K562 (cell line): ENCODE measurements around the gene RAB25. TPM values are rescaled to one million over a fixed set of nuclear protein-coding genes. Genes with fewer than 3 reads are reported as not detected.

Experiments
- ARID4B ChIP-seq: sonication (generic); formaldehyde crosslinking; IDR thresholded peaks from 2 replicates; pipeline ENCODE4 v1.8.0; 2022; ENCODE audit warnings: mild to moderate bottlenecking, missing genetic modification reagents
- ATF1 ChIP-seq, 2 experiments: fragments of 450-650 bp in 1 of 2; IDR thresholded peaks; 2 replicates each; pipeline ENCODE4 v1.6.1; 2016; ENCODE audit warnings: missing compliant biosample characterization in 1 of 2, missing genetic modification characterization in 1 of 2
- CSDE1 ChIP-seq, 2 experiments: fragments of 450-650 bp; IDR thresholded peaks; 2 replicates each; pipeline ENCODE4 v1.6.1; 2016; ENCODE audit warnings: mild to moderate bottlenecking in 1 of 2
- DIDO1 ChIP-seq: fragments of 450-650 bp; IDR thresholded peaks from 2 replicates; pipeline ENCODE4 v1.6.1; 2016; ENCODE audit warnings: low read depth, missing biosample characterization, missing genetic modification characterization
- ELK3 ChIP-seq: fragments of 450-650 bp; formaldehyde crosslinking; IDR thresholded peaks from 2 replicates; pipeline ENCODE4 v1.4.0; 2020; ENCODE audit warnings: mild to moderate bottlenecking
- GTF2E2 ChIP-seq: fragments of 200-800 bp; sonication (Bioruptor generic); IDR thresholded peaks from 2 replicates; pipeline ENCODE4 v1.6.1; 2016; ENCODE audit warnings: missing genetic modification characterization, missing compliant biosample characterization
- KLF10 ChIP-seq: fragments of 250-450 bp; sonication (Bioruptor Pico); IDR thresholded peaks from 2 replicates; pipeline ENCODE4 v1.6.1; 2021; ENCODE audit warnings: matching md5 sums
- MYBL2 ChIP-seq, 2 experiments: fragments of 450-650 bp in 1 of 2; sonication (generic) in 1 of 2; formaldehyde crosslinking in 1 of 2; IDR thresholded peaks; 2 replicates each; pipeline versions ENCODE4 v1.6.1 to v1.8.1; 2017 to 2022; ENCODE audit warnings: borderline replicate concordance in 1 of 2, inconsistent platforms in 1 of 2, low read depth in 1 of 2, mild to moderate bottlenecking in 1 of 2, missing genetic modification reagents in 1 of 2, moderate library complexity in 1 of 2
- NR1H2 ChIP-seq: sonication (generic); formaldehyde crosslinking; IDR thresholded peaks from 2 replicates; pipeline ENCODE4 v1.4.0; 2020; ENCODE audit warnings: mild to moderate bottlenecking, missing genetic modification reagents
- PYGO2 ChIP-seq: fragments of 450-650 bp; IDR thresholded peaks from 2 replicates; pipeline ENCODE4 v1.6.1; 2016; ENCODE audit warnings: mild to moderate bottlenecking, missing genetic modification characterization, moderate library complexity, missing compliant biosample characterization
- RBM22 ChIP-seq: fragments of 200-400 bp; formaldehyde crosslinking; IDR thresholded peaks from 2 replicates; pipeline ENCODE4 v1.6.1; 2018; ENCODE audit warnings: low read length, low read depth; ENCODE audit not compliant: poor library complexity, severe bottlenecking
- RFX1 ChIP-seq: fragments of 450-650 bp; IDR thresholded peaks from 2 replicates; pipeline ENCODE4 v1.6.1; 2016; ENCODE audit warnings: mild to moderate bottlenecking, moderate library complexity
- TAF7 ChIP-seq: fragments of 450-650 bp; IDR thresholded peaks from 2 replicates; pipeline ENCODE4 v1.6.1; 2016; ENCODE audit warnings: missing genetic modification characterization, missing compliant biosample characterization
- YBX1 ChIP-seq: fragments of 450-650 bp; IDR thresholded peaks from 2 replicates; pipeline ENCODE4 v1.7.1; 2016; ENCODE audit warnings: mild to moderate bottlenecking
- ZBTB5 ChIP-seq: fragments of 450-650 bp; IDR thresholded peaks from 2 replicates; pipeline ENCODE4 v1.6.1; 2017; ENCODE audit warnings: antibody characterized with exemption
- ZFX ChIP-seq: sonication (generic); formaldehyde crosslinking; IDR thresholded peaks from 2 replicates; pipeline ENCODE4 v1.8.0; 2022; ENCODE audit warnings: mild to moderate bottlenecking, missing genetic modification reagents, moderate library complexity
- ZNF232 ChIP-seq: sonication (generic); formaldehyde crosslinking; IDR thresholded peaks from 2 replicates; pipeline ENCODE4 v1.8.0; 2022; ENCODE audit warnings: mild to moderate bottlenecking, missing genetic modification reagents
- ZNF766 ChIP-seq: fragments of 200-800 bp; sonication (Bioruptor generic); conservative IDR thresholded peaks from 2 replicates; pipeline ENCODE4 v1.6.1; 2016; ENCODE audit warnings: missing genetic modification characterization, missing compliant biosample characterization
- ZSCAN29 ChIP-seq: fragments of 450-650 bp; IDR thresholded peaks from 2 replicates; pipeline ENCODE4 v1.6.1; 2017
- polyA plus RNA-seq, 8 experiments: library from polyadenylated mRNA; depleted of rRNA in 4 of 8; stranded (reverse) in 5 of 8; unstranded in 3 of 8; fragments of >200 nt; fragmentation: Nextera tagmentation in 2 of 8; fragmentation: Illumina TruSeq in 1 of 8; extraction: Ambion mirVana in 2 of 8; extraction: Trizol in 1 of 8; gene quantifications; 2 replicates each; pipeline versions ENCODE4 v1.2.1 to v1.2.3, GENCODE V29; 2011 to 2014; ENCODE audit warnings: inconsistent platforms in 1 of 8, missing spikeins in 1 of 8
- total RNA-seq, 7 experiments: library from RNA; depleted of rRNA in 6 of 7; stranded (reverse); fragments of >200 nt in 6 of 7; fragmentation: Illumina TruSeq in 2 of 7; extraction: Trizol in 2 of 7; gene quantifications; 2 replicates each; pipeline versions ENCODE4 v1.2.1 to v1.2.3, GENCODE V29; 2011 to 2021; ENCODE audit warnings: low replicate concordance in 1 of 7
- TF ChIP-seq, protein P1 (sequence below): fragments of 250-450 bp; sonication (Bioruptor Pico); IDR thresholded peaks from 2 replicates; pipeline ENCODE4 v1.4.0; 2020

The RAB25 gene
- total and polyA plus RNA-seq, 9 of the 15 experiments (the other 6 are each of a cell fraction or from before 2014, with no cell fraction given): 0.10 to 0.27 (median 0.13) TPM; not detected in 6

GRCh38 chr1:156054500-156055280 is 6.3 kb upstream of the RAB25 start, which contains the start of gene LAMTOR2 (continued):
- no peak for TF ChIP-seq CSDE1 (IDR thresholded peaks at IDR 0.05)
- TF ChIP-seq TAF7 (tag): no peak
- no peak for TF ChIP-seq GTF2E2 (tag)
- TF ChIP-seq ZFX (CRISPR knock-in tag): peak; percentile 92
- TF ChIP-seq ZNF232 (CRISPR knock-in tag): no peak
- no peak for TF ChIP-seq ZSCAN29
- no peak for TF ChIP-seq ELK3 (CRISPR knock-in tag)
- TF ChIP-seq RFX1: no peak
- TF ChIP-seq ATF1 (CRISPR knock-in tag; IDR thresholded peaks at IDR 0.05): no peak
- peak; percentile 73 for TF ChIP-seq ATF1 (tag; IDR thresholded peaks at IDR 0.05)
- TF ChIP-seq MYBL2 (IDR thresholded peaks at IDR 0.05; ENCODE audit: low read depth): no peak
- TF ChIP-seq MYBL2 (CRISPR knock-in tag; IDR thresholded peaks at IDR 0.05; ENCODE audit: borderline replicate concordance): no peak
- TF ChIP-seq RBM22: no peak
- TF ChIP-seq, protein P1, sequence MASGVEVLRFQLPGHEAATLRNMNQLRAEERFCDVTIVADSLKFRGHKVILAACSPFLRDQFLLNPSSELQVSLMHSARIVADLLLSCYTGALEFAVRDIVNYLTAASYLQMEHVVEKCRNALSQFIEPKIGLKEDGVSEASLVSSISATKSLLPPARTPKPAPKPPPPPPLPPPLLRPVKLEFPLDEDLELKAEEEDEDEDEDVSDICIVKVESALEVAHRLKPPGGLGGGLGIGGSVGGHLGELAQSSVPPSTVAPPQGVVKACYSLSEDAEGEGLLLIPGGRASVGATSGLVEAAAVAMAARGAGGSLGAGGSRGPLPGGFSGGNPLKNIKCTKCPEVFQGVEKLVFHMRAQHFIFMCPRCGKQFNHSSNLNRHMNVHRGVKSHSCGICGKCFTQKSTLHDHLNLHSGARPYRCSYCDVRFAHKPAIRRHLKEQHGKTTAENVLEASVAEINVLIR: 0 out of 2 replicates have a peak, but pooled peaks have one; percentile 9
- no peak for TF ChIP-seq ZBTB5
- TF ChIP-seq YBX1: no peak
- TF ChIP-seq DIDO1: no peak; the same call in 1 of the 2 replicates
- TF ChIP-seq NR1H2 (CRISPR knock-in tag): no peak
- TF ChIP-seq ARID4B (CRISPR knock-in tag): no peak; the same call in 1 of the 2 replicates
- peak; percentile 98 for TF ChIP-seq ZNF766
- no peak for TF ChIP-seq PYGO2 (tag)
- no peak for TF ChIP-seq KLF10 (CRISPR knock-in tag)
